ENCODE results near the gene RCOR1.
A peak's percentile ranks its signal among the peaks of the same experiment; 100 is the strongest.
"Not testable (repeated sequence)": the region's sequence is repeated elsewhere in the genome, so short reads cannot be mapped to it uniquely, and the experiment has no call there.

RCOR1 gene

DNA sequence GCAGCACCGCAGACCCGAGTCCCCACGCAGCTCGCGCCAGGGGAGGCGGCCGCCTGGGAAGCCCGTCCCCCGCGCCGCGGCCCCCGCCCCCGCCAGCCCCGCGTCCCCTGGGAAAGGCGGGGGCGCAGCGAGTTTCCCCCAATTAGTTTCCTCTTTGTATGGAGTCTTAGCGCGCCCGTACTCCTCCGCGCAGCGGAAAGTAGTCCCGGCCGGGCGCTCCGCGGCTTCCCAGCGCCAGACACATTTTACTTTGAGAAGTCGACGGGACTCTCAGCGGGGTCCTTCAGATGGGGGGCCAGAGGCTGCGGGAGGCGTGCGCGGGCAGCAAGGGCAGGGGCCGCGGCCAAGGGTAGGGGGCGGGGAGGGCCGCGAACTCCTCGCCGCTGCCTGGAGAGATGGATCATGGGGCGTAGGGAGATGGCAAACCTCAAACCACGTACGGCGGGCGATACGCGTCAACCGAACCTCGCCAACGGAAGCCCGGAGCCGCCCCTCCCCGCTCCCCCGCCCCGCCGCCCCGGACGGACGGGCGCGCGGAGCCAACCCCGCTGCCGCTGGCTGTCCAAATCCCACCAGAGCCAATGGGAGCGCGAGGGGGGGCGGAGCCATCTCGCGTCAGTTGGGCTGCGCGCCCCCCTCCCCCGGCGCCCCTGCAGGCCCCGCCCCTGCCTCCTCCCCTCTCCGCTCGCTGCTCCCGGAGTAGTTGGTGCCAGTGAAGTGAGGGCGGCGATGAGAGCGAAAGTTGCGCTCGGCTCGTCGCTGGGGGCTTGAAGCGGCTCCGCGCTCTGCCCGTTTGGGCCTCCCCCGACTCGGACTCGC, at the start of gene RCOR1:
TSS of gene RCOR1 (plus strand) at position 706 of the 819 bp plus-strand sequence. CDS start 238 bp downstream, outside the sequence.
- H3K4me3 Mint-ChIP-seq = peak within 1 kb of the TSS; percentile 91
- peak; percentile 98 for DNase-seq (ENCODE audit: low spot score)
- peaks cover 27% of the 10 kb centered on the region for H3K4me1 Mint-ChIP-seq (ENCODE audit: low read depth)
- peak within 1 kb of the TSS; percentile 96 for H3K27ac Mint-ChIP-seq
- H3K27me3 Mint-ChIP-seq (ENCODE audit: low read depth) = peaks cover 5% of the 10 kb centered on the region
- no peaks in the 10 kb centered on the region for H3K9me3 Mint-ChIP-seq
- peaks cover 6% of the 10 kb centered on the region for H3K36me3 Mint-ChIP-seq (ENCODE audit: low read depth)

DNA sequence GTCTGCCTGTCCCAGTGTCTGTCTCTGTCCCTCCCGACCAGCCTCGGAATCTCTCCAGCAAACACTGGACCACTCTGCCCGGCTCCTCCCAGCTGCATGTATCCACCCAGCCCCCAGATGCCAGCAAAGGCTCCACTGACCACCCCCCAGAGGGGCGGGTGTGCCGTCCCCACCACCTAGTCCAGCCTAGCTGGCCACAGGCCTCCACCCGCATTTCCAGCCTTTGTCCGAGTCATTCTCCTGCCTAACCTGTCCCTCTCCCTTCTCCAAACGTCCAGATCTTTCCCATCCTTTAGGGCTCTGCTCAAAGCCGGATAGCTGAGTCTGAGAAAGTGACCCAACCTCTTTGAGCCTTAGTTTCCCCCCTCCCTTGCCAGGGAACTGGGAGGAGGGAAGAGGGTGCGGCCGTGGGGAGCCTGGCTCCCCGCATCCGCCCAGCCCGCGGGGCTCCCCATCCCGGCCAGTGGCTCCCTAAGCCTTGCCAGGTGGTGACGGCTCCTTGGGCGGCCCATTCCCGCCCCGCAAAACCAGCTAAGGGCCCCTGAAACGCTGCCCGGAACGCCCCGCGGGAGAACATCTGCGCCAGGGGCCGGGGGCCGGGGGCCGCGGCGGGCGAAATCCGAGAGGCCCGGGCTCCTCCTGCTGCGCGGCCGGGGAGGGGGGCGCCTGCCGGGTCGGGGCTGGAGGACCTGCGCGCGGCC, 48.3 kb upstream of the RCOR1 start:
- DNase-seq (ENCODE audit: low spot score) = no peak
- Mint-ChIP-seq H3K9me3 (peaks cover 6% of the 10 kb centered on the region), H3K4me3 (peak overlapping the region; percentile 51), H3K4me1 (ENCODE audit: low read depth) (peaks cover 4% of the 10 kb centered on the region), H3K36me3 (ENCODE audit: low read depth) (no peaks in the 10 kb centered on the region), H3K27ac (peak overlapping the region; percentile 45), H3K27me3 (ENCODE audit: low read depth) (peaks cover 43% of the 10 kb centered on the region)

GRCh38 chr14:102544747-102545460, 47.5 kb upstream of the RCOR1 start:
- peaks cover 43% of the 10 kb centered on the region for H3K27me3 Mint-ChIP-seq (ENCODE audit: low read depth)
- no peaks in the 10 kb centered on the region for H3K36me3 Mint-ChIP-seq (ENCODE audit: low read depth)
- H3K4me3 Mint-ChIP-seq = peak overlapping the region; percentile 60
- peaks cover 6% of the 10 kb centered on the region for H3K9me3 Mint-ChIP-seq
- no peak overlapping the region for H3K27ac Mint-ChIP-seq
- peak; percentile 39 for DNase-seq (ENCODE audit: low spot score)
- H3K4me1 Mint-ChIP-seq (ENCODE audit: low read depth) = peaks cover 4% of the 10 kb centered on the region

GRCh38 chr14:102545461-102546265, 46.8 kb upstream of the RCOR1 start:
- peaks cover 4% of the 10 kb centered on the region for H3K4me1 Mint-ChIP-seq (ENCODE audit: low read depth)
- peaks cover 6% of the 10 kb centered on the region for H3K9me3 Mint-ChIP-seq
- H3K36me3 Mint-ChIP-seq (ENCODE audit: low read depth) = no peaks in the 10 kb centered on the region
- no peak for DNase-seq (ENCODE audit: low spot score)
- peak overlapping the region; percentile 60 for H3K4me3 Mint-ChIP-seq
- peaks cover 43% of the 10 kb centered on the region for H3K27me3 Mint-ChIP-seq (ENCODE audit: low read depth)
- no peak overlapping the region for H3K27ac Mint-ChIP-seq

- Mint-ChIP-seq H3K4me1 (ENCODE audit: low read depth) (peaks cover 4% of the 10 kb centered on the region), H3K27me3 (ENCODE audit: low read depth) (peaks cover 32% of the 10 kb centered on the region), H3K27ac (no peak overlapping the region), H3K9me3 (peaks cover 6% of the 10 kb centered on the region), H3K36me3 (ENCODE audit: low read depth) (no peaks in the 10 kb centered on the region), H3K4me3 (no peak overlapping the region)
- no peak for DNase-seq (ENCODE audit: low spot score)
These were observed 43.7 kb upstream of the RCOR1 start for GRCh38 chr14:102548616-102549240.

DNA sequence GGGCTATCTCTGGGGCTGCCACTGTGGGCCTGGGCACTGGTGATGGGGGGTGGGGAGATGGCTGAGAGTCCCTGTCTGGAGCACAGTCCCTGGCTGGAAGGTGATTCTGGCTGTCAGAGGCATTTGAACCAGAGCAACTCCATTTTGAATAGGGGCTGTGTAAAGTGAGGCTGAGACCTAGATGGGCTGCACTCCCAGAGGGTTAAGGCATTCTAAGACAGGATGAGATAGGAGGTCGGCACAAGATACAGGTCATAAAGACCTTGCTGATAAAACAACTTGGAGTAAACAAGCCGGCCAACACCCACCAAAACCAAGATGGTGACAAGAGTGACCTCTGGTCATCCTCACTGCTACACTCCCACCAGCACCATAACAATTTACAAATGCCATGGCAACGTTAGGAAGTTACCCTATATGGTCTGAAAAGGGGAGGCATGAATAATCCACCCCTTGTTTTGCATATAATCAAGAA, 41.5 kb upstream of the RCOR1 start:
- not testable (repeated sequence) for H3K9me3 Mint-ChIP-seq; H3K27ac Mint-ChIP-seq; H3K4me3 Mint-ChIP-seq; H3K36me3 Mint-ChIP-seq (ENCODE audit: low read depth); DNase-seq (ENCODE audit: low spot score); H3K4me1 Mint-ChIP-seq (ENCODE audit: low read depth)
- peaks cover 18% of the 10 kb centered on the region for H3K27me3 Mint-ChIP-seq (ENCODE audit: low read depth)

DNA sequence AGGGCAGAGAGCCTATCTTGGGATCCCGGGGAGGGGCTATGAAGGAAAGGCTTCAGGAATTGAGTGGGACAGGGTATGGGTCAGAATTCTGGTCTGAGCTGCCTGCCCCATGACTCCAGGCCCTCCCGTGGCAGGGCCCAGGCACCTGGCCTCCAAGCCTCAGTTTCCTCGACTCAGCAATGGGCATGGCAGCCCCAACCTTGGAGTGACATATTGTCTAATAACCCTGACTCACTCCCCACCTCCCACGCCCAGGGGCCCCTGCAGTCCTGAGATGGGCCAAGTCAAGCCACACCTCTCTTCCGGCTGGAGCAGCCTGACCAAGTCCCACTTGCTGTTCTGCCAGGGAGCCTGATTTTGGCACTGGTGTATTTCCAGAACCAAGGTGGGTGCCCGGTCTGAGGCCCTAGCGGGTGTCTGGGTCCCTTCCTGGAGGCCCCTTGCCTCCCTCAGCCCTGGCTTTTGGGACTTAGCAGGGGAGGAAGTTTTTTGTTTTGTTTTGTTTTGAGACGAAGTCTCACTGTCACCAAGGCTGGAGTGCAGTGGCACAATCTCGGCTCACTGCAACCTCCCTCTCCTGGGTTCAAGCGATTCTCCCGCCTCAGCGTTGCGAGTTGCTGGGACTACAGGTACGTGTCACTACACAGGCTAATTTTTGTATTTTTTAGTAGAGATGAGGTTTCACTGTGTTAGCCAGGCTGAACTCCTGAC, 40.3 kb upstream of the RCOR1 start:
- Mint-ChIP-seq H3K27ac (no peak overlapping the region), H3K36me3 (ENCODE audit: low read depth) (no peaks in the 10 kb centered on the region)

DNA sequence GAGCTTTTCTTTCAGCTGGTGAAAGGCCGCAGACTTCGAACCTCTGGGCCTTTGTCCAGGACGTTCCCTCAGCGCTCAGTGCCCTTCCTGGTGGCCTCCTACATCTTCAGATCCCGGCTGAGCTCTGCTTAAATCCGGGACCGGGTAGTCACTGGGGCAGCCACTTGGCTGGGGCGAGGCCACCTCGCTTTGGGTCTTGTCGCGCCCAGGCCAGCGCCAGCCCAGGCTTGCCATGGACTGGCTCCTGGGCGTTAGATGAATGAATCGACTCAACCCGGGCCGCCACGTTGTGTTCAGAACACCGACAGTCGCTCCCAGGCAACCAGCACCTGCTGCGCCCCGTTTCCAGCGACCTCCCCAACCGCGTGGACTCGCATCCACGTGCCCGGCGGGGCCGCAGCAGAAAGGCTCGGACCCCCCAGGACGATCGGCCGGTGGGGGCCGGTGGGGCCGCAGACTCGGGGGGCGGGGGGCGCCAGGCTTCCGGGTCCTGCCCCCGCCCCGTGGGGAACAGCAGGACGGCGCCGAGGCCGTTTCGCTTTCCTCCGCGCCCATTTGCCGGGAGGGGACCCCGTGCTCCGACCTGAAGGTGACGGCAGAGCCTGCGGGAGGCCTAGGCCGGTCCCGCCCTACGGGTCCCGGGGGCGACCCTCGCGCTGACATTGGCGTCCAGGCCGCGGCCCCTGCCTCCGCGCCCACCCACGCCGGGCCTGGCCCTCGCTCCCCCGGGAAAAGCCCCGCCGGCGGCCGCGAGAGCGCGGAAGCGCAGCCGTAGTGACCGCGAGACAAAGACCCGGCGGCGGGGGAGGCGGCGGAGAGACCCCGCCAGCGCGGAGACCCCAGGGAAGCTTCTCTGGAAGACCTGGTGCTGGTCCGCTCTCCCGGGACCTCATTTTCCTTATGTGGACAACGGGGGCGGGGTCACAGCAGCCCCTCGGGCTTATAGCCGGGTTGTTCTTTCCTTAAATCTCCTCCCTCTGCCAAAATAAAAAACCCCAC, 37.3 kb upstream of the RCOR1 start:
- Mint-ChIP-seq H3K4me1 (ENCODE audit: low read depth) (no peaks in the 10 kb centered on the region), H3K27ac (peak overlapping the region; percentile 74), H3K4me3 (peak overlapping the region; percentile 64), H3K27me3 (ENCODE audit: low read depth) (no peaks in the 10 kb centered on the region), H3K9me3 (no peaks in the 10 kb centered on the region), H3K36me3 (ENCODE audit: low read depth) (no peaks in the 10 kb centered on the region)
- peak; percentile 40 for DNase-seq (ENCODE audit: low spot score)

More for the DNA sequence above, 40.3 kb upstream of the RCOR1 start:
- Mint-ChIP-seq H3K4me3 (no peak overlapping the region), H3K27me3 (ENCODE audit: low read depth) (peaks cover 12% of the 10 kb centered on the region), H3K9me3 (peaks cover 6% of the 10 kb centered on the region), H3K4me1 (ENCODE audit: low read depth) (no peaks in the 10 kb centered on the region)
- DNase-seq (ENCODE audit: low spot score) = no peak

GRCh38 chr14:102556098-102556677, 36.3 kb upstream of the RCOR1 start:
- Mint-ChIP-seq H3K27me3 (ENCODE audit: low read depth) (no peaks in the 10 kb centered on the region), H3K4me3 (no peak overlapping the region), H3K27ac (no peak overlapping the region)

DNA sequence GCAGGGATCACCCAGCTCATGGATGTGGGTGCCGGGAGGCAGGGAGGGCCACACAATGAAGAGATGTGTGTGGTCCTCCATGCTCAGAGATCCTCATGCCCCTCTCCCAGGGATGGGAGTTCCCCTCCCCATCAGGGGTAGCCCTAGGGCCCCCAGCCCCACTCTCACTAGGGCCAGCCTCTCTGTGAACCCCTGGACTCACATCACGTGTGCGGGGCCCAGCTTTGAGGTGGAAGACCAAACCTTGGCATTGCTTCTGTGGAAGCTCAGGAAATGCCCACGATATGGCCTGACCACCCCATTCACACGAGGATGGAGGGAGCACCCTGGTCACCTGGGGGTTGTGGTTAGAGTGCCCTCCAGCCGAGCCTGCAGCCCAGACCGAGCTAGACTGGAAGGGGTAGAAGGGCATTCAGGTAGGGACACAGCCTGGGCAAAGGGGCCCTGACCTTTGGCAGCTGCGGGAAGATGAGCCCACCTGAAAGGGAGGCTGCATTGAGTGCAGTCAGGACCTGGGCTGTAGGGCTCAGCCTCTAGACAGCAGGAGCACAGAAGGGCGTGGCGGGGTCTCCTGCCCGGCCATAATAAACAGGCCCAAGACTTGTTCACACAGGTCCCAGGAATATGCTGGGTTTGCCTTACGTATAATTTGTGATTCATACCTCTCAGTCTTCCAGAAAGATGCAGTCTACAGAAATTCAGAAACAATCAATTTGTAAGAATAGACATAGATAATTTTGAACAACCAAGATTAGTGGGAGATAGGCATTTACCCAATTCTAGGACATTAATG, 34.8 kb upstream of the RCOR1 start:
- no peaks in the 10 kb centered on the region for H3K27me3 Mint-ChIP-seq (ENCODE audit: low read depth)
- no peaks in the 10 kb centered on the region for H3K36me3 Mint-ChIP-seq (ENCODE audit: low read depth)
- H3K4me1 Mint-ChIP-seq (ENCODE audit: low read depth) = no peaks in the 10 kb centered on the region
- no peak overlapping the region for H3K27ac Mint-ChIP-seq
- H3K9me3 Mint-ChIP-seq = no peaks in the 10 kb centered on the region
- H3K4me3 Mint-ChIP-seq = no peak overlapping the region
- no peak for DNase-seq (ENCODE audit: low spot score)

More at GRCh38 chr14:102556098-102556677, 36.3 kb upstream of the RCOR1 start:
- no peak for DNase-seq (ENCODE audit: low spot score)
- H3K36me3 Mint-ChIP-seq (ENCODE audit: low read depth) = no peaks in the 10 kb centered on the region
- H3K4me1 Mint-ChIP-seq (ENCODE audit: low read depth) = no peaks in the 10 kb centered on the region
- no peaks in the 10 kb centered on the region for H3K9me3 Mint-ChIP-seq

- H3K4me3 Mint-ChIP-seq = no peak overlapping the region
- no peaks in the 10 kb centered on the region for H3K4me1 Mint-ChIP-seq (ENCODE audit: low read depth)
- no peaks in the 10 kb centered on the region for H3K27me3 Mint-ChIP-seq (ENCODE audit: low read depth)
- no peaks in the 10 kb centered on the region for H3K36me3 Mint-ChIP-seq (ENCODE audit: low read depth)
- no peak for DNase-seq (ENCODE audit: low spot score)
- H3K9me3 Mint-ChIP-seq = no peaks in the 10 kb centered on the region
- H3K27ac Mint-ChIP-seq = no peak overlapping the region
These were observed 33.9 kb upstream of the RCOR1 start for GRCh38 chr14:102558556-102558955.
